SU-DHL-6 (cell line): ENCODE results near the gene PARVB.

Experiments used
- H2AFZ ChIP-seq: fragments of 200-600 bp; sonication (generic); 2 replicates; pipeline ENCODE4 v1.6.1; 2014; ENCODE audit warnings: low read depth, mild to moderate bottlenecking, moderate library complexity, mixed read lengths, antibody characterized with exemption, low read length; ENCODE audit not compliant: severe bottlenecking
- H3F3A ChIP-seq: fragments of 200-600 bp; shearing (Covaris generic); 2 replicates; pipeline ENCODE4 v1.6.0; 2016; ENCODE audit warnings: antibody characterized with exemption, mild to moderate bottlenecking; ENCODE audit not compliant: insufficient read depth
- H3K27ac ChIP-seq: fragments of 200-600 bp; sonication (generic); 2 replicates; pipeline ENCODE4 v1.5.1; 2016; ENCODE audit warnings: low read depth, mild to moderate bottlenecking, low read length, moderate library complexity, mixed read lengths
- H3K27me3 ChIP-seq: fragments of 200-600 bp; sonication (generic), shearing (Covaris generic); 2 replicates; pipeline ENCODE4 v1.6.0; 2014; ENCODE audit warnings: mild to moderate bottlenecking, low read length
- H3K36me3 ChIP-seq: fragments of 200-600 bp; sonication (generic); 2 replicates; pipeline ENCODE4 v1.6.1; 2014; ENCODE audit warnings: mild to moderate bottlenecking, low read length, mixed read lengths
- H3K4me2 ChIP-seq: fragments of 300-600, 200-600 bp; shearing (Covaris generic), sonication (generic); 2 replicates; pipeline ENCODE4 v1.6.0; 2014; ENCODE audit warnings: low read length, low read depth, mild to moderate bottlenecking; ENCODE audit not compliant: poor library complexity, severe bottlenecking
- H3K4me3 ChIP-seq: fragments of 200-600 bp; sonication (generic); 2 replicates; pipeline ENCODE4 v1.5.1; 2014; ENCODE audit warnings: antibody characterized with exemption, low read length, mild to moderate bottlenecking, mixed read lengths; ENCODE audit not compliant: insufficient read depth, poor library complexity, severe bottlenecking
- H3K79me2 ChIP-seq: fragments of 200-600 bp; sonication (generic); 2 replicates; pipeline ENCODE4 v1.6.1; 2014; ENCODE audit warnings: mild to moderate bottlenecking, low read length, moderate library complexity; ENCODE audit not compliant: insufficient read depth
- H3K9ac ChIP-seq: fragments of 200-600 bp; sonication (generic); 2 replicates; pipeline ENCODE4 v1.7.0; 2014; ENCODE audit warnings: mild to moderate bottlenecking, low read length
- H3K9me2 ChIP-seq: fragments of 200-600 bp; sonication (generic); replicated peaks from 2 replicates; pipeline ENCODE4 v1.6.1; 2014; ENCODE audit warnings: low read length; ENCODE audit not compliant: insufficient read depth
- H3K9me3 ChIP-seq: fragments of 200-600 bp; sonication (generic); 2 replicates; pipeline ENCODE4 v1.6.1; 2014; ENCODE audit warnings: low read length, mixed read lengths; ENCODE audit not compliant: insufficient read depth
- H4K20me1 ChIP-seq: fragments of 200-600 bp; sonication (generic); 2 replicates; pipeline ENCODE4 v1.6.1; 2014; ENCODE audit warnings: low read depth, mild to moderate bottlenecking, antibody characterized with exemption, low read length, moderate library complexity, mixed read lengths
- EZH2phosphoT487 ChIP-seq: fragments of 200-600 bp; sonication (generic), shearing (Covaris generic); conservative IDR thresholded peaks from 2 replicates; pipeline ENCODE4 v1.6.1; 2018; ENCODE audit warnings: mild to moderate bottlenecking, antibody characterized with exemption, low read length, moderate library complexity, mixed read lengths
- TF ChIP-seq, protein P1 (sequence below): fragments of 200-600 bp; sonication (generic); IDR thresholded peaks from one replicate; pipeline ENCODE4 v1.5.1; 2017; ENCODE audit warnings: antibody characterized with exemption, mild to moderate bottlenecking, low read length, moderate library complexity; ENCODE audit not compliant: insufficient read depth, poor library complexity, severe bottlenecking

Gene PARVB

DNA sequence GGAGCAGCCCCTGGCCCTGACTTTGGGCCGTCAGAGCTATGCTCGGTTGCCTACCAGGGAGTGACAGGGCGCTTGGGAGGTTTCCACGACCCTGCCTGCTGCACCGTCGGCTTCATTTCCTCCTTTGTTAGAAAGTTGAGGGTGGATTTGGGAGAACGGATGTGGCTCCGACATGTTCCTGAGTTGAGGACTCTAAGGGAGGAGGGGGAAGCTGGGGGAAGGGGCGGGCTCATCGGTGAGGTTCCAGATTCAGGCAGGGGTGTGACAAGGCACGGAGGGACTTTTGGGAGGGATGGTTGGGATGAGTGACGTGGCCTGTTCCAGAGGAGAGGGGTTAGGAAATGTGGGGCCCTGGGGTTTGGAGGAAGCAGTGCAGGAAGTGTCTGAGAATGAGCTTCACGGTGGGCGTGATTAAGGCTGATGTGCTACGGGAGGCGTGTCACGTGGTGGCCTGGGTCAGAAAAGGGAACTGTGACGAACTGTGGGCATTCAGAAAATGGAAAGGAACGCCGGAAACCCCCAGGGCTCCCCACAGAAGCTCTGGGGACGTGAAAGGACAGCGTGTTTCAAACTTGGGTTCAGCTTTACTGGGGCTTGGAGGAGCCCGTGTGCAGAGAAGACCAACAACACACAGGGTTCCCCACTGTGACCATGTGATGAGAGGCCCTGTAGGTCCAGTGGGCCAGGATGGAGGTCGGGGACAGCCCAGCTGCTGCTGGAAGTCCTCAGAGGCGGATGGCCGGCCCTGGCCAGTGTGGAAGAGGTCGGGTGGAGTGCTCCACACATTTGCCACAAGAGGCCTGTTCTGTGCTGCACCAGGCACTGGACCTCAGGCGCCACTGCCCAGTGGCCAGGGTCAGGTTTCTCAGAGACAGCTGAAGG is 2.8 kb downstream of the PARVB start:
- Histone ChIP-seq H3K79me2 (no peaks in the 10 kb centered on the region), H3K4me2 (peak overlapping the region; percentile 37), H3F3A (no peaks in the 10 kb centered on the region), H2AFZ (peak overlapping the region; percentile 56), H3K27me3 (no peaks in the 10 kb centered on the region), H3K4me3 (no peak overlapping the region), H4K20me1 (no peaks in the 10 kb centered on the region), H3K9me3 (no peaks in the 10 kb centered on the region), H3K9ac (peak overlapping the region; percentile 25; the same call in 1 of the 2 replicates), H3K27ac (no peak overlapping the region), H3K36me3 (no peaks in the 10 kb centered on the region), H3K9me2 (no peaks in the 10 kb centered on the region)
- TF ChIP-seq, protein P1, sequence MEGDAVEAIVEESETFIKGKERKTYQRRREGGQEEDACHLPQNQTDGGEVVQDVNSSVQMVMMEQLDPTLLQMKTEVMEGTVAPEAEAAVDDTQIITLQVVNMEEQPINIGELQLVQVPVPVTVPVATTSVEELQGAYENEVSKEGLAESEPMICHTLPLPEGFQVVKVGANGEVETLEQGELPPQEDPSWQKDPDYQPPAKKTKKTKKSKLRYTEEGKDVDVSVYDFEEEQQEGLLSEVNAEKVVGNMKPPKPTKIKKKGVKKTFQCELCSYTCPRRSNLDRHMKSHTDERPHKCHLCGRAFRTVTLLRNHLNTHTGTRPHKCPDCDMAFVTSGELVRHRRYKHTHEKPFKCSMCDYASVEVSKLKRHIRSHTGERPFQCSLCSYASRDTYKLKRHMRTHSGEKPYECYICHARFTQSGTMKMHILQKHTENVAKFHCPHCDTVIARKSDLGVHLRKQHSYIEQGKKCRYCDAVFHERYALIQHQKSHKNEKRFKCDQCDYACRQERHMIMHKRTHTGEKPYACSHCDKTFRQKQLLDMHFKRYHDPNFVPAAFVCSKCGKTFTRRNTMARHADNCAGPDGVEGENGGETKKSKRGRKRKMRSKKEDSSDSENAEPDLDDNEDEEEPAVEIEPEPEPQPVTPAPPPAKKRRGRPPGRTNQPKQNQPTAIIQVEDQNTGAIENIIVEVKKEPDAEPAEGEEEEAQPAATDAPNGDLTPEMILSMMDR, result no peak
- no peak for TF ChIP-seq EZH2phosphoT487

DNA sequence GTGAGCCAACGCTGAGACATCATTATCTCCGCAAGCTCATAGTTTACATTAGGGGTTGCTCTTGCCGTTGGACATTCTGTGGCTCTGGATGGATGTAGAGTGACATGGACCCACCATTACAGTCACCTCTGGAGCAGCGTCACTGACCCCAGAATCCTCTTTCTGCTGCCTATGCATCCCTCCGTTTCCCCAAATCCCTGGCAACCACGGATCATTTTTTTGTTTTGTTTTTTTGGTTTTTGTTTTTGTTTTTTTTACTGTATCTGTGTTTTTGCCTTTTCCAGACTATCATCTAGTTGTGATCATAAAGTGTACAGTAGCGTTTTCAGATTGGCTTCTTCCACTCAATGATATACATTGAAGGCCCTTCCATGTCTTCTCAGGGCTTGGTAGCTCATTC is 4.0 kb downstream of the PARVB start:
- Histone ChIP-seq H3K9me3 (no peaks in the 10 kb centered on the region), H3K4me3 (no peak overlapping the region), H4K20me1 (no peaks in the 10 kb centered on the region), H3K27me3 (no peaks in the 10 kb centered on the region), H3F3A (no peaks in the 10 kb centered on the region), H2AFZ (no peak overlapping the region), H3K4me2 (no peak overlapping the region), H3K9me2 (no peaks in the 10 kb centered on the region), H3K9ac (no peak overlapping the region), H3K36me3 (no peaks in the 10 kb centered on the region), H3K27ac (no peak overlapping the region), H3K79me2 (no peaks in the 10 kb centered on the region)
- TF ChIP-seq EZH2phosphoT487, result no peak
- TF ChIP-seq, protein P1, result no peak

DNA sequence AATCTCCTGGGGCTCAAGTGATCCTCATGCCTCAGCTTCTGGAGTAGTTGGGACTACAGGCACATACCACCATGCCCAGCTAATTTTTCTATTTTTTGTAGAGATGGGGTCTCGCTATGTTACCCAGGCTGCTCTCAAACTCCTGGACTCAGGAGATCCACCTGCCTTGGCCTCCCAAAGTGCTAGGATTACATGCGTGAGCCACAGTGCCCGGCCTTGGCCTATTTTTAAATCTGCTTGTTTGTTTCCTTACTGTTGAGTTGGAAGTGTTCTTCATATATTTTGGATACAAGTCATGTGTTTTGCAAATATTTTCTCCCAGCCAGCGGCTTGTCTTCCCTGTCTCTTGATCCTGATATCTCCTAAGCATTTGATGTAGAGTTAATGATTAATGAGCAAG is 5.0 kb downstream of the PARVB start:
- no peak overlapping the region for H3K4me2 ChIP-seq
- H3F3A ChIP-seq, result no peaks in the 10 kb centered on the region
- H3K9me3 ChIP-seq, result no peaks in the 10 kb centered on the region
- no peaks in the 10 kb centered on the region for H3K36me3 ChIP-seq
- H3K9me2 ChIP-seq, result no peaks in the 10 kb centered on the region
- no peak overlapping the region for H2AFZ ChIP-seq
- TF ChIP-seq, protein P1, result no peak
- TF ChIP-seq EZH2phosphoT487, result no peak
- H3K27ac ChIP-seq, result no peak overlapping the region
- H3K79me2 ChIP-seq, result no peaks in the 10 kb centered on the region
- no peak overlapping the region for H3K4me3 ChIP-seq
- no peaks in the 10 kb centered on the region for H3K27me3 ChIP-seq
- no peaks in the 10 kb centered on the region for H4K20me1 ChIP-seq
- H3K9ac ChIP-seq, result no peak overlapping the region
